HCT116 (cell line): ENCODE results near the gene MINAR1.

ENCODE experiments used
- CBX3 ChIP-seq: IDR thresholded peaks from 2 replicates; pipeline ENCODE4 v1.6.1; 2012; ENCODE audit warnings: low read depth
- EZH2 ChIP-seq: fragments of 200-600 bp; sonication (generic); IDR thresholded peaks from 2 replicates; pipeline ENCODE4 v1.6.1; 2017; ENCODE audit warnings: antibody characterized with exemption, mixed run types
- EZH2phosphoT487 ChIP-seq: fragments of 200-600 bp; IDR thresholded peaks from 2 replicates; pipeline ENCODE4 v1.6.1; 2018; ENCODE audit warnings: antibody characterized with exemption, borderline replicate concordance
- JUND ChIP-seq: IDR thresholded peaks from 2 replicates; pipeline ENCODE4 v1.6.1; 2012
- POLR2A ChIP-seq: IDR thresholded peaks from 2 replicates; pipeline ENCODE4 v1.7.0; 2011; ENCODE audit warnings: borderline replicate concordance; ENCODE audit not compliant: insufficient read depth, insufficient read length; ENCODE audit errors: extremely low read depth
- SRF ChIP-seq: IDR thresholded peaks from 2 replicates; pipeline ENCODE4 v1.6.1; 2012; ENCODE audit warnings: low read depth
- TF ChIP-seq, protein P1 (sequence below), 3 experiments: fragments of 200-600 bp in 1 of 3; sonication (generic) in 1 of 3; IDR thresholded peaks in 2 of 3; conservative IDR thresholded peaks in 1 of 3; 2 replicates each; pipeline ENCODE4 v1.5.1; 2012 to 2017; ENCODE audit warnings: low read depth in 2 of 3, low read length in 2 of 3, antibody characterized with exemption in 1 of 3, borderline replicate concordance in 1 of 3, control low read depth in 1 of 3, mild to moderate bottlenecking in 1 of 3, mixed read lengths in 1 of 3, mixed run types in 1 of 3, moderate library complexity in 1 of 3; ENCODE audit not compliant: insufficient read depth in 1 of 3

DNA sequence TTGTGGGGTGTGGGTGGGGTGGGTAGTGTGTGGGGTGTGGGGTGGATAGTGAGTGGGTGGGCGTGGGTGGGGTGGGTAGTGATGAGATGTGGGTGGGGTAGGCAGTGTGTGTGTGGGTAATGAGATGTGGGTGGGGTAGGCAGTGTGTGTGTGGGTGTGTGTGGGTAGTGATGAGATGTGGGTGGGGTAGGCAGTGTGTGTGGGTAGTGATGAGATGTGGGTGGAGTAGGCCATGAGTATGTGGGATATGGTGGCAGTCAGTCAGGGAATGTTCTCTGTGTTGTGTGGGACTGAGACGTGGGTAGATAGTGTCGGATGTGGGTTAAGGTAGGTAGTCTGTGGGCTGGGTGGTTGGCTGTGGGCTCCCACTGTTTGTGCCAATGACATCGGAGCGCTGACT, 7.1 kb downstream of the MINAR1 start:
- TF ChIP-seq EZH2, result no peak
- TF ChIP-seq, protein P1, sequence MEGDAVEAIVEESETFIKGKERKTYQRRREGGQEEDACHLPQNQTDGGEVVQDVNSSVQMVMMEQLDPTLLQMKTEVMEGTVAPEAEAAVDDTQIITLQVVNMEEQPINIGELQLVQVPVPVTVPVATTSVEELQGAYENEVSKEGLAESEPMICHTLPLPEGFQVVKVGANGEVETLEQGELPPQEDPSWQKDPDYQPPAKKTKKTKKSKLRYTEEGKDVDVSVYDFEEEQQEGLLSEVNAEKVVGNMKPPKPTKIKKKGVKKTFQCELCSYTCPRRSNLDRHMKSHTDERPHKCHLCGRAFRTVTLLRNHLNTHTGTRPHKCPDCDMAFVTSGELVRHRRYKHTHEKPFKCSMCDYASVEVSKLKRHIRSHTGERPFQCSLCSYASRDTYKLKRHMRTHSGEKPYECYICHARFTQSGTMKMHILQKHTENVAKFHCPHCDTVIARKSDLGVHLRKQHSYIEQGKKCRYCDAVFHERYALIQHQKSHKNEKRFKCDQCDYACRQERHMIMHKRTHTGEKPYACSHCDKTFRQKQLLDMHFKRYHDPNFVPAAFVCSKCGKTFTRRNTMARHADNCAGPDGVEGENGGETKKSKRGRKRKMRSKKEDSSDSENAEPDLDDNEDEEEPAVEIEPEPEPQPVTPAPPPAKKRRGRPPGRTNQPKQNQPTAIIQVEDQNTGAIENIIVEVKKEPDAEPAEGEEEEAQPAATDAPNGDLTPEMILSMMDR (IDR thresholded peaks at IDR 0.05 in 2 of 3, conservative IDR thresholded peaks at IDR 0.05 in 1 of 3; ENCODE audit: borderline replicate concordance in 1 of 3, insufficient read depth in 1 of 3, low read depth in 2 of 3, low read length in 2 of 3), result no peak
- no peak for TF ChIP-seq JUND
- no peak for TF ChIP-seq SRF
- TF ChIP-seq POLR2A, result no peak
- TF ChIP-seq CBX3, result no peak
- TF ChIP-seq EZH2phosphoT487, result no peak
